ENCODE measurements around the gene AATK.

DNA sequence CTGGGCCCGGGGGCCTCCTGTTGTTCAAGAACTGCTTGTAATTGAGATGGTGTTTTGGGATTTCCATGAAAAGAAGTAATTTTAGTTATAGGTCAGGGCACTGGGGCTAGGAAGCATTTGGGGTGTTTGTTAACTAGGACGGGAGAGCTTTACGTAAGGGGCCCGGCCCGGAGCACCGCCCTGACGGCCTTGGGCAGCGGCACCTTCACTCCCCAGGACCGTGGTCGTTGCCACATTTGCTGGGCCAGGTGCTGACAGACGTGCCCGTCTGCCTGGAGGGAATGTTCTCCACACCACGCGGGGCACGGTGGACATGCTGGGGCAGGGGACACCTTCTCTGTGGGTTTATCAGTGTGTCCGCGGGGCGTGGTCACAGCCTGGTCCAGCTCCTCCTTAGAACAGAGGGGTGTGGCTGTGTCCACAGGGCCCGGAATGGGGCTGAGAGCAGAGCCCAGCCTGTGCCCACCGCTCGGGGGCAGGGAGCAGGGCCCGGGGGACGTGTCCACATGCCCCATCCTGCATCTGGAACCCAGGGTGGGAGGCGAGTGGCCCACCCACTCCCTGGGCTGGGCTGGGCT, 73.4 kb downstream of the AATK start:
- TF ChIP-seq, protein P1, sequence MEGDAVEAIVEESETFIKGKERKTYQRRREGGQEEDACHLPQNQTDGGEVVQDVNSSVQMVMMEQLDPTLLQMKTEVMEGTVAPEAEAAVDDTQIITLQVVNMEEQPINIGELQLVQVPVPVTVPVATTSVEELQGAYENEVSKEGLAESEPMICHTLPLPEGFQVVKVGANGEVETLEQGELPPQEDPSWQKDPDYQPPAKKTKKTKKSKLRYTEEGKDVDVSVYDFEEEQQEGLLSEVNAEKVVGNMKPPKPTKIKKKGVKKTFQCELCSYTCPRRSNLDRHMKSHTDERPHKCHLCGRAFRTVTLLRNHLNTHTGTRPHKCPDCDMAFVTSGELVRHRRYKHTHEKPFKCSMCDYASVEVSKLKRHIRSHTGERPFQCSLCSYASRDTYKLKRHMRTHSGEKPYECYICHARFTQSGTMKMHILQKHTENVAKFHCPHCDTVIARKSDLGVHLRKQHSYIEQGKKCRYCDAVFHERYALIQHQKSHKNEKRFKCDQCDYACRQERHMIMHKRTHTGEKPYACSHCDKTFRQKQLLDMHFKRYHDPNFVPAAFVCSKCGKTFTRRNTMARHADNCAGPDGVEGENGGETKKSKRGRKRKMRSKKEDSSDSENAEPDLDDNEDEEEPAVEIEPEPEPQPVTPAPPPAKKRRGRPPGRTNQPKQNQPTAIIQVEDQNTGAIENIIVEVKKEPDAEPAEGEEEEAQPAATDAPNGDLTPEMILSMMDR (IDR thresholded peaks at IDR 0.05 in 2 of 3, conservative IDR thresholded peaks at IDR 0.05 in 1 of 3; ENCODE audit: borderline replicate concordance in 1 of 3, insufficient read depth in 1 of 3, low read depth in 2 of 3, low read length in 2 of 3), result no peak
- TF ChIP-seq SIN3A (IDR thresholded peaks at IDR 0.05; ENCODE audit: low read depth) (no peak), YY1 (IDR thresholded peaks at IDR 0.05; ENCODE audit: extremely low read depth, insufficient replicate concordance, low read depth, low read length) (no peak), POLR2A (IDR thresholded peaks at IDR 0.05; ENCODE audit: borderline replicate concordance, extremely low read depth, insufficient read depth, insufficient read length) (no peak), JUND (IDR thresholded peaks at IDR 0.05) (no peak), EZH2 (IDR thresholded peaks at IDR 0.05) (no peak), POLR2AphosphoS5 (IDR thresholded peaks at IDR 0.05; ENCODE audit: low read depth, low read length) (no peak), SP1 (IDR thresholded peaks at IDR 0.05; ENCODE audit: low read depth) (no peak)
- TF ChIP-seq, protein P2, sequence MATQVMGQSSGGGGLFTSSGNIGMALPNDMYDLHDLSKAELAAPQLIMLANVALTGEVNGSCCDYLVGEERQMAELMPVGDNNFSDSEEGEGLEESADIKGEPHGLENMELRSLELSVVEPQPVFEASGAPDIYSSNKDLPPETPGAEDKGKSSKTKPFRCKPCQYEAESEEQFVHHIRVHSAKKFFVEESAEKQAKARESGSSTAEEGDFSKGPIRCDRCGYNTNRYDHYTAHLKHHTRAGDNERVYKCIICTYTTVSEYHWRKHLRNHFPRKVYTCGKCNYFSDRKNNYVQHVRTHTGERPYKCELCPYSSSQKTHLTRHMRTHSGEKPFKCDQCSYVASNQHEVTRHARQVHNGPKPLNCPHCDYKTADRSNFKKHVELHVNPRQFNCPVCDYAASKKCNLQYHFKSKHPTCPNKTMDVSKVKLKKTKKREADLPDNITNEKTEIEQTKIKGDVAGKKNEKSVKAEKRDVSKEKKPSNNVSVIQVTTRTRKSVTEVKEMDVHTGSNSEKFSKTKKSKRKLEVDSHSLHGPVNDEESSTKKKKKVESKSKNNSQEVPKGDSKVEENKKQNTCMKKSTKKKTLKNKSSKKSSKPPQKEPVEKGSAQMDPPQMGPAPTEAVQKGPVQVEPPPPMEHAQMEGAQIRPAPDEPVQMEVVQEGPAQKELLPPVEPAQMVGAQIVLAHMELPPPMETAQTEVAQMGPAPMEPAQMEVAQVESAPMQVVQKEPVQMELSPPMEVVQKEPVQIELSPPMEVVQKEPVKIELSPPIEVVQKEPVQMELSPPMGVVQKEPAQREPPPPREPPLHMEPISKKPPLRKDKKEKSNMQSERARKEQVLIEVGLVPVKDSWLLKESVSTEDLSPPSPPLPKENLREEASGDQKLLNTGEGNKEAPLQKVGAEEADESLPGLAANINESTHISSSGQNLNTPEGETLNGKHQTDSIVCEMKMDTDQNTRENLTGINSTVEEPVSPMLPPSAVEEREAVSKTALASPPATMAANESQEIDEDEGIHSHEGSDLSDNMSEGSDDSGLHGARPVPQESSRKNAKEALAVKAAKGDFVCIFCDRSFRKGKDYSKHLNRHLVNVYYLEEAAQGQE (IDR thresholded peaks at IDR 0.05; ENCODE audit: low read depth), result no peak

Data from HCT116 (cell line).